C4-2B (cell line): ENCODE measurements around the gene DLX3.

Experiments used
- ZFX ChIP-seq: fragments of 450-650 bp; IDR thresholded peaks from 2 replicates; pipeline ENCODE4 v1.6.1; 2017
- TF ChIP-seq, protein P1 (sequence below): fragments of 450-650 bp; conservative IDR thresholded peaks from 2 replicates; pipeline ENCODE4 v1.5.1; 2017; ENCODE audit warnings: mild to moderate bottlenecking

DNA sequence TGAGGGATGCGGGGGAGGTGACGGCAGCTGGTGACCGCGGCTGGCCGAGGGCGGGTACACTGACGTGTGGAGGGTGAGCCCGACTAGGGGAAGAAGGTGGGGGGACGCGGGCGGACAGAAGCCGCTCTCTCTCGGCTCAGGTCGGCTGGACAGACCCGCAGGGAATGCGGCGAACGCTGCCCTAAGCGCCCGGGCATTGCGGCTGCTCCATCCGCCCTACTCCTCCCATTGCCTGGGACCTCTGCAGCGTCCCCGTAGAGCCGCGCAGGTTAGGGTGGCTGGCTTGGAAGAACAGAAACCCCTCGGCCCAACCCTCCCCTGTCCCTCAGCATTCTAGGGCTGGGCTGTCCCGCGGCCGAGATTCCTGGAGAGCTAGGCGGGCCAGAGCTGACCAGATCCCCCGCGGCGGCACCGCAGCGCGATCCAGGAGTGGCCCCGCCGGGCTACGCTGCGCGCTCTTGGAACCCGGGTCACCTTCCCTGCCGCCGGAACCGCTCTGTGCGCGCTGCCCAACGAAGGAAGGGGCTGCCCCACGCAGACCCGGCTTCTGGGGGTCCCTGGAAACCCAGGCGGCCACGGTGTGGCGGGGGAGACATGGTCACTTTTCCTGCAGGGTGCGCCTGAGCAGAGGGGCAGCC, 23.1 kb downstream of the DLX3 start:
- TF ChIP-seq, protein P1, sequence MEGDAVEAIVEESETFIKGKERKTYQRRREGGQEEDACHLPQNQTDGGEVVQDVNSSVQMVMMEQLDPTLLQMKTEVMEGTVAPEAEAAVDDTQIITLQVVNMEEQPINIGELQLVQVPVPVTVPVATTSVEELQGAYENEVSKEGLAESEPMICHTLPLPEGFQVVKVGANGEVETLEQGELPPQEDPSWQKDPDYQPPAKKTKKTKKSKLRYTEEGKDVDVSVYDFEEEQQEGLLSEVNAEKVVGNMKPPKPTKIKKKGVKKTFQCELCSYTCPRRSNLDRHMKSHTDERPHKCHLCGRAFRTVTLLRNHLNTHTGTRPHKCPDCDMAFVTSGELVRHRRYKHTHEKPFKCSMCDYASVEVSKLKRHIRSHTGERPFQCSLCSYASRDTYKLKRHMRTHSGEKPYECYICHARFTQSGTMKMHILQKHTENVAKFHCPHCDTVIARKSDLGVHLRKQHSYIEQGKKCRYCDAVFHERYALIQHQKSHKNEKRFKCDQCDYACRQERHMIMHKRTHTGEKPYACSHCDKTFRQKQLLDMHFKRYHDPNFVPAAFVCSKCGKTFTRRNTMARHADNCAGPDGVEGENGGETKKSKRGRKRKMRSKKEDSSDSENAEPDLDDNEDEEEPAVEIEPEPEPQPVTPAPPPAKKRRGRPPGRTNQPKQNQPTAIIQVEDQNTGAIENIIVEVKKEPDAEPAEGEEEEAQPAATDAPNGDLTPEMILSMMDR = no peak
- TF ChIP-seq ZFX = no peak
